GM19099 (cell line): ENCODE data around the gene CDC14B.

Experiments used
- POLR2A ChIP-seq: IDR thresholded peaks from 3 replicates; pipeline ENCODE4 v1.6.1; 2011; ENCODE audit warnings: low read depth; ENCODE audit not compliant: insufficient read length; ENCODE audit errors: extremely low read depth

Gene CDC14B

DNA sequence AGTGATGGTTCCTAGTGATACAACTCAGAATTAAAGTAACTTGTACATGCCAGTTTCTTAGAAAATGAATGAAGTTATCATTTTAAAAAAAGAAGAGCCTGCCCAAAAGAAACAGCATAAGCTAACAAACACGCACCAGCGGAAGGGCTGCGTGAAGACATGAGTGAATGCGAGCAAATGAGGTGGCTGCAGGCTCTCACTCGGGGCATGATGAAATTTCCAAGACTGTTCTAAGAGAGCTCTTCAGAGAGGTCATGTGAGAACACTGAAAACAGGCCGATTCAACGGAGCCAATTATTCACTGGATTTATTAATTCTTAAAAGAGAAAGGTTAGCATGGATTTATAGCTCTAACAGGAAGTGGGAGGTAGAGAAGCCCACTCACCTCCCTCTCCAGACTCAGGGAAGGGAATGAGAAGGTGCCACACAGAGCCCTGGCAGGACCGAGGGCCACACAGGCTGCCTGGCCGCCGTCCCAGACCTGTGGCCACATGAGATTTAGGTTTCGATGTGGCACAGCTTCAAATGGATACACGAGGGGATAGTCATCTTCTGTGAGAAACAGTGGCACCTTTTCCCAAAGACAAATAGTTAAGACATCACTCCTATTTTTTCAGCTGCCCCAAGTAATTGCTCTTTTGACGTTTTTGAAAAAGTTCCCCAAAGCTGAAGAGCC, 114.2 kb downstream of the CDC14B start:
- TF ChIP-seq POLR2A = no peak

DNA sequence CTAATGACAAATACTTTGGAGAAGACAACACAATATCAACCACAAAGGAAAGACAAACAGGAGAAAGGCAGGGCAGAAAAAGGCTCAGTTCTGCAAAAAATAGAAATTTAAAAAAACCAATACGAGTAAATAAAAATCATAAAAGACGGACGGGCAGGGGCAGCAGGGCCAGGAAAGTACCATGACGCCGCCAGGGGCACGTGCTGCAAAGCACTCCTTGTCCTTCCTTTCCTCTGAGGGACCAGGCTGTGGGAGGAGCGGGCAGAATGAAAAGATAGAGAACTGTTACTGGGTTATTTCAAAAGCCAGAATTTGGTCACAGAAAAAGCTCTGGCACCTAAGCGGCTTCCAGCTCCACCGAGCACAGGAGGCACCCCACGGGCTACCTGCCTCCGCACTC, 115.7 kb downstream of the CDC14B start:
- no peak for TF ChIP-seq POLR2A

DNA sequence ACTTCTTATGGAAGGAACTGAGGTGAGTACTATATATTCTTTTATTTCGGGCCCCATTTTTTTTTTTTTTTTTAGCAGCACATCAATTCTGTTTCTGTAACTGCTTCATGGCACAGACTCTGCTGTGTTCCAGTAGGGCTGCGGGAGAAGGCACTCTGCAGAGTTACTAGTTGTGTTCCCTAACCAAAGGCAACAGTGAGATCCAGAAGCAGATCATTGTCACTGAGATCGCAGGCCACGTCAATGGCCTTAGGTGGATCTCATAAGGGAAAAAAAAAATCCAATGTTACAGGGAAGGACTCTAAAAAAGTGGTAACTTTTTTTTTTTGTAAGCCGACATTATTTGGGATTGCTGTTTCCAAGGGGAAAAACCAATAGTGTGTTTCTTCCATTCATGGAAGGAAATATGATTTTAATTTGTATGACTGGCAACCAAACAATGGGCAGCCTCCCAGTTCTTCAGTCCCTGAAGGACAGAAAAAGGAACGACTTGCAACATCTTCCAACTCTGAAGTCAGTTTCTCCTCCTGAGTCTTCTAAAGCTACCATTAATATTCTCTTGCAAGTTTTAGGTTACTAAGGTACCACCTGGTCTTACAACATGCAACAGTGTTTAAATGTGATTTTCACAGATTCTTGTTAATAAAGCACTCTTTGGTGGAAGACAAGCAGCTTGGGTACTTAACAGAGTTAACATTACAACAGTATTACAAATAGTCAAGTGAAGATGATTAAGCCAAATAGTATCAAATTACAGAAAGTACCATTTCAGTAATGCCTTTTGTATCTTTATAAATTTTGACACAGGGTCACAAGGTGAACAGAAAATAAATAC, 116.9 kb downstream of the CDC14B start:
- TF ChIP-seq POLR2A = no peak

DNA sequence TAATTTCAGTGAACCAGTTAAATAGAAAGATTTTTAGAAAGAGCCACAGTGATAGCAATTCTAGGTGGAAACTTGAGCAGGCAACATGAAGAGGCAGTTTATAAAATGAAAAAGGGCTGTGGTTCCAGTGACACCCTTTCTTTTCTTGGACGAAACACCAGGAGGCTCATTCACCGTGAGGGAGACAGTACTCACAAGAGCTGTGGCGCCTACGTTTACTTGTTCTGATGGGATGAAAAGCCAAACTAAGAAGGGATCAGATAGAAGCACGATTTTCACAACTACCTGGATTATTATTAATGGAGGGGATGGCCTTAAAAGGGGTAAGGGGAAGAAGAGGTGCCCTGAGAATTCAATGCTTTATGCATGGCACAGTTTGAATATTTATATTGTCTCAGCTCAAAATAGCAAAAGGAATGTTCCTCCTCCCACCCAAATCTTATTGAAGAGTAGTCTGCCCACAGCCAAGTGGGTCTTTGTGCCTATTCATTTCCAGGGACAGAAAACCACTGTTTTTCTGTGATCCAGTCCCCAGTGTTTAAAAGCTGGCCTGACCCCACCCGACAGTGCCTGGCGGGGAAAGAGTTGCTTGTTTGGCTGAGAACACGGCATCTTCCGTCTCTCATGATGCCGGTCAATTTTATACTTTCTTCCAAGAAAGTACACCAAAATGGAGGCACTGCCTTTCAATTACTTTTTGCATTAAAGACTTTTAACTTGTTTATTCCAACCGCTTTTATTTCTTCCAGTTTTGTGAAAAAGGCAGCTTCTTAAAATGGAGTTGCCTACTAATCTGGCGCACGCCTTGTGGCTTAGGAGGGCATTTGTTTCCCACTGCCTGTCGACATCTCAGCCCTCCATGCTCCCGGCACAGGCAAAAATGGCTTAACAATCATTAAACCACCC, 117.8 kb downstream of the CDC14B start:
- TF ChIP-seq POLR2A = no peak

DNA sequence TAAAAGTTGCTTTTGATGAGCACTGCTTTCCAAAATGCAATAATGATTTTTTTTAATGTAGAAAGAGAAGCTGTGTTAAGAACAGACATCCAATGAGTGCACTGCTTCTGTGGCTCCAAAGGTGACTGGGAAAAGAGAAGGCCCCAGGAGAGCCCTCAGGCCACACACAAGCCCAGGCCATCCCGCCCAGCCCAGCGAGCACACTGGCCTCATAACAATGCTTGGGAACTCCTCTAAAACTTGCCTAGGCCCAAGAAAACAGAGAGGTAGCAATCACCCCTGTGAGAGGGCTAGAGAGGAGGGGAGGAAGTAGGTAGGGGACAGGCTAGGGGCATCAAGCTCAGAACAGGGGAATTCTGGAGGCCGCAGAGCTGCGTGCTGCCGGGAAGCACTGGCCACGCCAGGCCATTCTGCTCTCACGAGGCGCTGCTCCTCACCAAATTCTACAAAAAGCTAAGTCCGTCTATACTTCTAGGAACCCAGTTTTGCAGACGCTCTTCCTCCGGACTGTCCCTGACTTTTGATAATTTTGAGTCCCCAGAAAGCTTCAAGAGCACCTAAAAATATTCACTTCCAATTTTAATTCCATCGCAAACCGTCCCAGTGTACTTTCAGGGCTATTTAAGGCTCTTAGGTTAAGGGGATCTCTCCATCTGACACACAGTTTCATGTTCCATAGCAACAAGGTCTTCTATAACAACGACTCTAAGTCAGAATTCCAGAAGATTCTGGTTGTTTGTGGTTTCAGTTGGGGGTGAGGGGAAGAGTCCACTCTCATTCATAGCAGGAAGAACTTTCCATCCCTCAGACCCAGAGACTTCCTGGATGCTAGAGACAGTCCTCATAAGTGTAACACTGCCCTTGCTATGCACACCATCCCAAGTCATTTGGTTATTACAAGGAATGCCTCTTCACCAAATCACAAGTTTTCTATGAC, 118.7 kb downstream of the CDC14B start:
- TF ChIP-seq POLR2A = no peak

DNA sequence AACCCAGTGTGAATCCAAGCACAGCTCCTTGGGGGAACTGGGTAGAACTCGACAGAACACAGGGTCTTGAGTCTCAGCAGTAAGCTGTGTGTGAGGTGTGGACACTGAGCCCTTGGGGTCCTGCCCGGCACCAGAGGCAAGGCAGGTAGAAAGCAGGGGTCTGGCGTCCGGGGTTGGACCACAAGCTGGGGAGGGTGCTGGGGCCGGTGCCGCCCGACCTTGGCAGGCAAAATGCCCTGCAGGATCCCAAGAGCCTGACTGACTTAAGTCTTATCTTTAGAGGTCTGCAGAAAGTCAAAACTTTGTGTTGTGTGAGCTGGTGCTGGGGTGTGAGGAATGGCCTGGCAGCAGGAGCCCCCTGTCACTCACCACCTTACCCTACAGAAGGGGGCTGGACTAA, 120.4 kb downstream of the CDC14B start:
- no peak for TF ChIP-seq POLR2A

DNA sequence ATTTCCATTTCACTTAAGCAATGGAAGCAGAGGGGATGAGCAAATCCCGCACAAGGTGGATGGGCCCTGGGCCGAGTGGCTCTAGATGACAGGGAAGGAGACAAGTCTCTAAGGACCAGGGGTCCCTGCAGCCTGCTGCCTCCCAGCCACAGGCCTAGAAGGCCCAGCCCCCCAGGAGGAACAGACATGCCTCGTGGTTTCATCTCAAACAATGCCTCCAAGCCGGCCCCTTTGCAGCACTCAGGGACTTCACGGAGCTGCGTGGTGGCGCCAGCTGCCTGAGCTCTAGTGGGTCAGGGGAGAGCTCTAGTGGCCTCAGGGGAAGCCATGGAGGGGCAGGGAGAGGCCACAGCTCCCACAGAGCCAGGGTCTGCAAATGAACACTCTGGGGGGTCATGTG, 120.8 kb downstream of the CDC14B start:
- no peak for TF ChIP-seq POLR2A

DNA sequence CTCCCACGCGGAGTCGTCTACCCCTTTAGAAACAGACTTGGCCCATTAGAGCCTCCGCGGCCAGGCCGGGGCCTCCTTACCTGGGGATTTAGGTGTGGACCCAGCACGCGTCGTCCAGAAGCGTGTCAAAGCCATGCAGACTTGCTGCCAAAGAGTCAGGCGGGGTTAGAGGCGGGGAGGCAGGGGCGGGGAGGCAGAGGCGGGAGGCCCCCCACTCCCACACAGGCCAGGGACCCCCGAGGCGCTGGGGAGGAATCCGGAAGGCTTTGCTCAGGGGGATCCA, 122.6 kb downstream of the CDC14B start:
- no peak for TF ChIP-seq POLR2A

DNA sequence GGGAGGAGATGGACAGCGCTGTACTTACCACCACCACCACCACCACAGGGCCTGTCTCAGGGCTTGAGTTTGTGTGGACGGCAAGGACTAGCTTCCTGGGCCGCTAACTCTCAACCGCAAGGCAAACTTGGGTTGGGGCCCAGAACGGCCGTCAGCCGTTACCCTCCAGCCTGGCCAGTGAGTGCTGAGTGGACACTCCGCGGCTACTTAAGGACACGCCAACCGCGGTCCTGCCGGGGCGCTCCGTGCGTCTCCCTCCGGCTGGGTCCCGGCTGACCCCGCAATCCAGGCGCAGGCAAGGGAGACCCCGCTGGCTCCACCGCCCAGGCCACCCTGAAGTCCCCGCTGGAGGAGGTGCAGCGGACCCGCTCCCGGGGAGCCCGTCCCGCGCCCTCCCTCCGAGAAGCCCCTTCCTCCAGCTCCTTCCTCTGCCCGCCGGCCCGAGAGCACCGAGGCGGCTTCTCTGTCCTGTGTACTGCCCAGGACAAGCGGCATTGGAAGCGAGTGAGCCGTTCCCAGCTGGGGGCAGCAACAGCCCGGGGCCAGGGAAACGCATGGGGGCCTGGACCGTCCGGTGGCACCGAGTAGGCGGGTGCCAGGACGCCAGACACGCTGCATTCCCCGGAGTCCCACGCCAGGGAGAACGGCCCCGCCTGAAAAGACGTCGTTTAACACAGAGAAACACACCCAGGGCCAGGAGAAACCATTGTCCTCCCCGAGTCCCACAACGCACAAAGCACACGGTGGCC, 123.1 kb downstream of the CDC14B start:
- no peak for TF ChIP-seq POLR2A

DNA sequence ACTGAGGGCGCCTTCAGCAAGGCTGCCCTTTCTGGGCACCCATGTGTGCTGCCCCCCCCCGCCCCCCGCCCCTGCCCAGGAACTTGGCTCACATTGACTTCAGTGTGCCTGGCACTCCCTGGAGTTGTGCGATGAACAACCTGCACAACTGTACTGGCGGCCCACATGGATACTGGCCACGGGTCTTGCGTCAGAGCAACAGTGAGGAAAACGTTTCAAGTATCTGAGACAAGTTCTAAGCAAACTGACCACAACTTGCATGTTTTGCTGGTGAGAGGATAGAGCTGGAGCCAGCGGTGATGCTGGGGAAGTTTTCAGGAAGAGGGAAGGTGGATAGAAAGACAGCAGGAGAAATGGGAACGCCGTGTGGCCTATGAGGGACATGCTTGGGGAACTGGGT, 124.3 kb downstream of the CDC14B start:
- no peak for TF ChIP-seq POLR2A

DNA sequence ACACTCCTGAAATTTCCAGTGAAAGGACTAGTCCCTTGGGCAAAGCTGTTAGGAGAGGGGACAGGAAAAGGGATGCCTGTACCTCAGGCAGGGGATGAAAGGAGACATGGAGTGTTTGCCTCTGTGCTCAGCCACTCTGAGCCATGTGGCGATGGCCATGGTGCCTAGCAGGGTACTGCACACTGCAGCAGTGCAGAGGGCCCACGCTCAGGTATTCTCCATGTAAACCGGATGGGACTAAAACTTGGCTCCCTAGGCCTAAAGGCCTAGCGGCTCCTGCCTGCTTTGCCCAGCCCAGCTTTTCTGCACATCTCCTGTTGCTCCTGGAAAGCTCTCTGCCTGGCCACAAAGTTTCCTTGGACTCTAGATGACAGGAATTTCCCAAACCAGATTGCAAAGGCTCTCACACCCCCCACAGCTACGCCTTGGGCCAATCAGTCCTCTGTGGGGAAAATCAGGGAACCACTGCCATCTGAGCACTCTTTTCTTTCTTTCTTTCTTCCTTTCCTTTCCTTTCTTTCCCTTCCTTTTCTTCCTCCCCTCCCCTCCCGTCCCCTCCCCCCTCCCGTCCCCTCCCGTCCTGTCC, 125.3 kb downstream of the CDC14B start:
- no peak for TF ChIP-seq POLR2A

DNA sequence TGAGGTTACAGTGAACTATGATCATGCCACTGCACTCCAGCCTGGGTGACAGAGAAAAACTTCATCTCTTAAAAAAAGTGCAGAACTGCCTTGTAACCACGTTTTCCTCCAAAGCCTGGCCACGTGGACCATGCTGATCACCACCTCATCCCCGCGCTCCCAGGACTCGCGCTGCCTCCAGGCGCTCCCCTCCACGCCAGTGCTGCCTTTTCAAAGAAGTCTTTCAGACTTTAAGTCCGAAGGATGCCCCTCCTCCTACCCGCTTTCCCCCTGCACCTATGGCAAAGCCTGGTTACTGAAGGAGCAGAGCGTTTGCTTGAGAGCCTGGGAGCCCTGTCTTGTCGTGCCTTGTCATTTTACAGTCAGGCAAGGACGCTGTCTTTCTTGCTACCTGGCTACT, 125.9 kb downstream of the CDC14B start:
- no peak for TF ChIP-seq POLR2A

DNA sequence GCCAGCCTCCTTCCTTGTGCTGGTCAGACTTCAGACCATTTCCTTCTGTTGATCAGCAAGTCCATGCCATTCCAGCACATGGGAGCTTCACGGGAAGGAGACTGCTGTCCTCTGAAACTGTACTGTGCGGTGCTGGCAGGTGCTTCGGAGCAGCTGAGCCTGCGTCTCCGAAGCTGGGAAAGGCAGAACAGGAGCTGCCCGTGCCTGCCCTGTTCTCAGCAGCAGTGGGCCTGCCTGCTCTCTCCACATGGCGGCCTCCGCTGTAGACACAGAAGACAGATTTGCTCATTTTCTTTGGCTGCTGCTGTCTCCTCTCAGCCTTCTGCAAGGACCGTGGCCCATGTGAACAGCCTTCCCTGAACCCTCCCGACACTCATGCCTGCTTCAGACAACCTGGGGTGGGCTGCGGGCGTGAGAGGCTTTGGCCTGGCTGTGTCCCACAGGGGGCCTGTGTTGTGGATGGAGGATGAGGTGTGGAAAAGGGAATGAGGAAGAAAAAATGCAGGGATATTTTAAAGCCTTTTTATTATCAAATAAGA, 126.6 kb downstream of the CDC14B start:
- no peak for TF ChIP-seq POLR2A

DNA sequence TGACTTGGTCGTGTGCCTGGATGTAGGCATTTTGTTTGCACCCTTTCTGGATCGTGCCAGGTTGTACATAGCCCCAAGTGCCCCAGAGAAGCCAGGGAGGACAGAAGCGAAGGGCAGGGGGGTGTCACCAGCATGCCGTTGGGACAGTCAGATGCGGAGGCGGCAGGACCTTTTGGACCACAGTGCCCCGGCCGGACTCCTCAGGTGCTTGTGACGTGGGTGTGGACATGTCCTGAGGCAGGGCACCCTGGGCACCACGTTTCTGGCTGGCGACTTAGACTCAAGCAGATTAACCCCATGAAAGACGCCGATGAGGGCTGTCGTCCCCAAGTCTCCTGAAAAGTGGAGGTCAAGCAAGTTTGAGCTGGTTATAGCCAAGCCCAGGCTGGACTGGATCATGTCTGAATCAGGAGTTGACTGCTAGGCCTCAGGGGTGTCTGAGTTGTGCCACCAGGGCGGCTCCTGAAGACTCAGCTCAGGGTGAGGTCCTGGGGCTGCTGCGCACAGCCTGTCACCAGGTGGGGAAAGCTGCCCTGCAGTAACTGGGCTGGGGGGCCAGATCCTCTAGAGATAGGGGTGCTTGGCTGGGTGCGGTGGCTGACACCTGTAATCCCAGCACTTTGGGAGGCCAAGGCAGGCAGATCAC, 127.6 kb downstream of the CDC14B start:
- no peak for TF ChIP-seq POLR2A
